NCI-H446 treated with DMSO at 0.1 percent for 48 hours (cell line): ENCODE data around the gene HINFP.
"Not testable (repeated sequence)": the region's sequence is repeated elsewhere in the genome, so short reads cannot be mapped to it uniquely, and the experiment has no call there.

ENCODE experiments used
- DNase-seq: peaks from one replicate; lab custom pipeline; 2025; lab: John Stamatoyannopoulos, UW

HINFP gene

DNA sequence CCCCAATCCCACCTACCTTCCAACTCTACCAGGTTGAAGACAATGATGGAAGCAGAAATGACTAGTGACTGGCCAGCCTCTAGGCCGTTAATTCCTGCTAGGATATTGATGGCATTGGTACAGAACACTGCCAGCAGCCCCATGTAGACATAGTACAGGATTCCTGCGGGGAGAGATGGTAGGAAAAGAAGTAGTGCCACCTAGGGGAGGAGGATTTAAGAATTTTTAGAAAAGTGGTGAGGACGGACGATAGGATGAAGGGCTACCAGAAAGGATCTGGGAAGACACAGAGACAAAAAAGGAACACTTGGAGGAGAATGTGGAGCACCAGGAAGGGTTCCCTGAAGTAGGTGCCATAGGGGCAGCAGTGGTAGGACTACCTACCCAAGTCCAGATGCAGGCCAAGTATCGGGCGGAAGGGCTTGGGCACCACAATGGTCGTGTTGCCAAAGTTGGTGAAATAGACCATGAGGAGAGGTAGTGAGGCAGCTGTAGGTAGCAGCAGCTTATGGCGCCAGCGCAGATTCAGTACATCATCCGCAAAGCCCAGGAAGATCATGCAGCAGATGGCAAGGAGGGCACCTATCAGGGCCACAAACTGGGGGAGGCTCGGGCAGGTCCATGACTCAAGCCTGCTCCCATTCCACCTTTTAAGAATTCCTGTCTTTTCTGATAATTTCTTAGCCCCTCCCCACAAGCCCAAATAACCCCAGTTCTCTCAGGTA is 21.0 kb upstream of the HINFP start:
- peak; percentile 55 for DNase-seq

DNA sequence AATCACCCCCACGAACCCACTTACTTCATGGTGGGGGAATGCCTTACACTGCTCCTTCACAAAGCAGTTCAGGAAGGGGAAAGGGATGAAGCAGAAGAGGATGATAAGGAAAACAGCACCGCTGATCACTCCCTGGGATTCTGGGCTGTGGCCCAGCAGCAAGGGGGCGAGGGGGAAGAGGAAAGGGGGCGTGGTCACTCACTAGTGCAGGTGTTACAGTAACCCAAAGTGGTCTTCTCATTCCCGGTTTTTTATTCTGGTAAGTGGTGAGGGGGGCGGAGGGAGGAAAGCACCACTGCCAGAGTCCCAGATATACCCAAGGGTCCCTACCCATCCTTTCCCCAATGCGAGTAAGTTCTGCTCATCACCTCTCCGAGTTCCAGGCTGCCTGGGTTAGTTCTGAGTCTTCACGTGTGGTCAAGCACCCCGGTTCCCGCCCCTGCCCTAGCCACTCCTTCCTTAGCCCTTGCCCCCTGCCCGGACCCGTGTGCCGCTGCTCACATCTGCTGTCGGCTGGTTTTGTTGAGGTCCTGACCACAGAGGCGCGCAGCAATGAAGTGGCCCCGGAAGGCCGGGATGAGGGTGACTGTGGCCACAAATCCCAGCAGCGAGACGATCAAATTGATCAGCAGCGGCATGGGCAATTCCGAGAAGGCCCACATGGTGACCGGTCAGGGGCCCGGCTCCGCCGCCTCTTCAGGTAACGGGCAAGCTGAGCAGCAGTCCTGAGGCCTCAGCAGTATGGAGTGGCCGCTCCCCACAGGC is 20.2 kb upstream of the HINFP start:
- DNase-seq: no peak

DNA sequence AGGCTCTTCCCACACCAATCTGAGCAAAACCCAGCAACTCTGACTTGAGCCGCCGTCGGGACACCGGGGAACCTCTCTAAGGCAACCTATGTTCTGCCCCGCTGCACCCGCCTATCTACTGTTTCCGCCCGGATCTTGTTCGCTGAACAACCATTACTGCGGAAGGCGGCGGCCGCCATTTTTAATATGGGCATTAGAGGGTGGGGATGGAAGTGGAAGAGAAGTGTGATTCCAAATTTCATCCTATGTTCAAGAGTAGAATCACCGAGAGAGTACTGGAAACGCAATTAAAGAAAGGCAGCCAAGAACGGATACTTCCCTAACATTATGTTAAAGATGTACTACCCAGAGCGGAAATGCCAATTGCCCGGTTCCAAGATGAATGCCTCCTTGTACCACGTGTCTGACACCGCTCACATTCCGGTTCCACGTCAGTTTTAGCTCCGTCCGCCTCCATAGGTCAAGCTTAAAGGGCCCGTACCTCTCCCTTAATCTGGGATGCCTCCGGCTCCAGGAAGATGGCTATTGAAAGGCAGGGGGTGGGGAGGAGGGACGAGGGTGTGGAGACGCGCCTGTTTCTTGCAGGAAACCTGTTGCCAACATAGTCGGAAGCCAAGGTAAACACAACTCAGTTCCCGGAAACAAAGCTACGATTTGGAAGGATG is 19.5 kb upstream of the HINFP start, which contains the start of gene DPAGT1:
Gene DPAGT1 (minus strand): TSS at position 95 of the 665 bp plus-strand sequence. CDS start 198 bp downstream, outside the sequence.
- peak; percentile 97 for DNase-seq

DNA sequence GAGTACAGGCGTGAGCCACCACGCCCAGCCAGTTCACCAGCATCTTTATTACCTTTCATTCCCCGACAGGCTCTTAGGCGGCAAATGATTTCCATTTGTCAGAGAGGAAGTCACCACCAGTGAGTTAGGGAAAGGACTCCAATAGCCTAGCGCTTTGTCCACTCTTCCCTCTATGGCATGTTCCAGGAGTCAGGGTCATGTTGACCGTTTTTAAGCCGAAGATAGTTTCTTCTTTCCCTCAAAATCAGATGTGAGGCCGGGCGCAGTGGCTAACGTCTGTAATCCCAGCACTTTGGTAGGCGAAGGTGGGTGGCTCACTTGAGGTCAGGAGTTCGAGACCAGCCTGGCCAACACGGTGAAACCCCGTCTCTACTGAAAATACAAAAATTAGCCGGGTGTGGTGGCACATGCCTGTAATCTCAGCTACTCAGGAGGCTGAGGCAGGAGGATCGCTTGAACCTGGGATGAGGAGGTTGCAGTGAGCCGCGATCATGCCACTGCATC is 18.2 kb upstream of the HINFP start:
- not testable (repeated sequence) for DNase-seq

DNA sequence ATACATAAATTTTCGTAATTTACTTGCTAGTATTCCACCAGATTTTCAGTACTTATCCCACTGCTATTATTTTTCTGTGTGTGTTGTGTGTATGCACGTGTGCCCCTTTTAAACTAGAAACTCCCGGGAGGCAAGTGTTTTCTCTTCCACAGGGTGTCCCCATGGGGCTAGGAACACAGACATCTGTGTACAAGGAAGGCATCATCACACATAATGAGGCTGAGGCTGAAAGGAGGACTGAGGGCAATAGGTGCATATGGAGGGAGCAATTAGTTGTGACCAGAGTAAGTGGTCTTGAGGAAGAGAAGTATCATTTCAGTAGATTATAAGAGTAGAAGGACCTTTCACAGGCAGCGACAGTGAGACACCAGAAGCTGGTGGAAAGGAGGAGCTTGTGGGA is 17.6 kb upstream of the HINFP start:
- DNase-seq: no peak

DNA sequence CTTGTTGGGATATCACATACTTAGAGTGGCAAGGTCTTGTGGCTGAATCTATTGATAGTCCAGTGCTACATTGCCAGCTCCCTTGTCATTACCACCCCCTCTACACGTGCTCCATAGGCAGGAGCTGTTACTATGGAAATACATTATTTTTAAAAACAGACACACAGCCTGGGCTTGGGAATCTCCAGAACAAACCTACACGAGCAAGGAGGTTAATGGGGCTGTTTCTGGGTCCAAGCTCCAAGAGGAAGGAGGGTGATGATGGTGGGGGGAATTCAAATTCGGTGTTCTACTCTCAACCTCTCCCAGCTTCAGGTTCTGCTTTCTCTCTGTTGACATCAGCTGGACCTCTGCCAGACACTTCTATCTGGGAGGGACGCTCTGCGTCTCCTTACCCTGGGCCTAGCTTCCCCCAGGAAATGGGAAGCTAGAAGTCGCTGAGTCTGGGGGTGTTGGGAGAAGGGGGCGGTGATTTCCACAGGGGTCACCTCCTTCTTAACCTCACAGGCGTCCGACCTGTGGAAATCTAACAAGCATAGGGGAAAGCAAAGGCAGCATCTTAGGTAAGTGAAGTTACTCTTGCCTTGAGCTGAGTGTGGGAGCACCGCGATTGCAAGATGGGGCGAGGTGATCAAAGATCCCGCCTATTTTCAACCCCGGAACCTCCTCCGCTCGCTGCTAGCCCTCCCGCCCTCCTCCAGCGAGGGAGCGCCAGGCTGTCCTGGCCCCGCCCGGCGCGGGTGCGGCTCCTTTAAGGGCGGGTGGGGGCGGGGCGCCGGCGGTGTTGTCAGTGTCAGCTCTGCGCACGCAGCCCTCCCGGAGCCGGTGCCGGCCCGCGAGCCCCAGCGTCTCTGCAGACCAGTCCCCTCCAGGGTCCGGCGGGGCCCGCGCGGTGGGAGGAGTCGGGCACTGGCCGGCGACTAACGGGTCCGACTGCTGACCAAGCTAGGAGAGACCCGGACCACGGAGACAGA is 14.5 kb upstream of the HINFP start, which contains the start of gene C2CD2L:
Gene C2CD2L (plus strand): TSS at position 781 of the 974 bp plus-strand sequence. CDS start 398 bp downstream, outside the sequence.
- peak; percentile 74 for DNase-seq

DNA sequence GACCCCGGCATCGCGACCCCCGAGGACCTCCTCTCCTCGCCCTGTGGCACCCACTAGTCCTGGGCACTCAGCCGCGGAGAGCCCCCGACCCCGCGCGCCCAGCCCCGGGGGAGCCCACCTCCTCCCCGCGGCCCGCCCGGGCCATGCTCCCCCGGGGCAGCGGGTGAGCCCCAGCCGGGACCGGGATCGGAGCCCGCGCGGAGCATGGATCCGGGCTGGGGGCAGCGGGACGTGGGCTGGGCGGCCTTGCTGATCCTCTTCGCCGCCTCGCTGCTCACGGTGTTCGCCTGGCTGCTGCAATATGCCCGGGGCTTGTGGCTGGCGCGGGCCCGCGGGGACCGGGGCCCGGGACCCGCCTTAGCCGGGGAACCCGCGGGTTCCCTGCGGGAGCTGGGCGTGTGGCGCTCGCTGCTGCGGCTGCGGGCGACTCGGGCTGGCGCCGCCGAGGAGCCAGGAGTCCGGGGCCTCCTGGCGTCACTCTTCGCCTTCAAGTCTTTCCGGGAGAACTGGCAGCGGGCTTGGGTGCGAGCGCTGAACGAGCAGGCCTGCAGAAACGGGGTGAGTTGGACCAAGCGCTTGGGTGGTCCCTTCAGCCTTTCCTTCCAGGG is 13.7 kb upstream of the HINFP start:
- no peak for DNase-seq

DNA sequence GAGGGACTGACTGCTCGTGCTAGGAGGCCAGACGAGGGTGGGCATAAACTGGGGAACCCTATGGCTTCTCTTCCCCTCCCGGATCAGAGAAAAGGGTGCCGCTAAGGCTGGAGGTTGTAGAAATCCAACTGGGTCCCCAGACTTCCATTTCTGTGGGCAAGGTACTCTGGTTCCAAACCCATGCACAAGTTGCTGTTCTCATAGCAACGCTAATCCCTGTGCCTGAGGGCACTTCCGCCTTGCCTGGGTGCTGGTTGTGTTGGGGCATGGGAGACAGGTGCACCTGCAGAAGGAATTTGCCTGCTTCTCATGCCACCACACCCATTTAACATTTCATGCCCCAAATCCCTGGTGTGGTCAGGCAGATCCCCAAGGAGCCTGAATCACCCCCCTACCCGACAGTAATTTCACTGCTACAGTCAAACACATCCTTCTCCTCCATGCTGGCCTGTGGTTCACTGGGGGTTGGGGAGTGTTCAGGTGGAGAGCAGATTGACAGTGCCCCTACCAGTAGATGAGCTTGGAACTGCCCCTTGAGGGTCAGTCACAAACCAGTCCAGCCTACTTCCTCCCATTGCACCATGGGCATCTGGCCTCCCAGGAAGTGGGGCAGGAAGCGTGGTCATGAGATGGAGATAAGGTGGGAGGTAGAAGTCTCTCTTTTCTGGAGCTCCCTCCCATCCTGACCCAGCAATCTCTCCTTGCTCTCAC is 13.1 kb upstream of the HINFP start:
- DNase-seq: no peak

DNA sequence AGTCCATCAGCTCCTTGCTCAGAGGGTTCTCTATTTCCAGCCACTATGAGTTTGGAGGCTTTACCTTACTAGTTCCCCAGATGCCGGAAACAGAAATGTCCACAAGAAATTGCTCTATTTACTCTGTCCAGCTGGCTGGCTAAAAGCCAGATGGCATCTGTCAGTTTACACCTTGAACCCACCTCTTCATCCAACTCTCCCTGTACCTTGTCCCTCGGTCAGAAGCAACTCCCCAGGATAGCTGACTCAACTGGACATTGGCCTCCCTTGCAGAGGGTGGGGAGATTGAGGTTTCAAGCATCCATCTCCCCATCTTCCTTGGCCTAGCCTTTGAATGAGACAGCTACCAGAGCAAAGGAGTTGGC is 12.5 kb upstream of the HINFP start:
- DNase-seq: no peak

DNA sequence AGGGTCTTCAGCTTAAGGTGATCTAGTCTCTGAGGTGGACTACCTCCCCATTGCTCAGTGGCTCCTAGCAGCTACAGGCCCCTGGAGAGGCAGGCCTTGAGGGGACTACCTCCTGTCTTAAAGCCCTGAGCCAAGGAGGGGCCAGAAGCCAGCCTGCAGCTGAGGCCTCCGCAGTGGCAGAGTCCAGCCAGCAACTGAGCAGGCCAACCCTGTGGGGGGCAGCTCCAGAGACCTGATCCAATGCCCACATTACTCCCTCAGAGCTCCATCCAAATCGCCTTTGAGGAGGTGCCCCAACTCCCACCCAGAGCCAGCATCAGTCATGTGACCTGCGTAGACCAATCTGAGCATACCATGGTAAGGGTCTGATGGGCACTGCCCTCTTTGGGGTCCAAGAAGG is 11.5 kb upstream of the HINFP start:
- DNase-seq: no peak

DNA sequence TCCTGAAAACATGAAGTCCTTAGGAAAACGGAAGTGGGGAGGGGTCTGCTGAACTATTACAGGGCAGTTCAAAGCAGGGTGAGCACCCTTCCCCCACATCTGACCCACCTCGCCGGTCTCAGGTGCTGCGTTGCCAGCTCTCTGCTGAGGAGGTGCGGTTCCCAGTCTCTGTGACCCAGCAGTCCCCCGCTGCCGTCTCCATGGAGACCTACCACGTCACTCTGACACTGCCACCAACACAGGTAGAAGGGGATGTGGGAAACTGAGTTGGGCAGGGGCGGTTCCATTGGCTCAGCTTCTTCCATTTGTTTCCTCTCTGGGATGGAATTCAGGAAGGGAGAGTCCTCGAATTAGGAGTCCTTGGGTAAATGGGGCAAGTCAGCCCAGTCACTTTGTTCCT is 10.9 kb upstream of the HINFP start:
- no peak for DNase-seq

DNA sequence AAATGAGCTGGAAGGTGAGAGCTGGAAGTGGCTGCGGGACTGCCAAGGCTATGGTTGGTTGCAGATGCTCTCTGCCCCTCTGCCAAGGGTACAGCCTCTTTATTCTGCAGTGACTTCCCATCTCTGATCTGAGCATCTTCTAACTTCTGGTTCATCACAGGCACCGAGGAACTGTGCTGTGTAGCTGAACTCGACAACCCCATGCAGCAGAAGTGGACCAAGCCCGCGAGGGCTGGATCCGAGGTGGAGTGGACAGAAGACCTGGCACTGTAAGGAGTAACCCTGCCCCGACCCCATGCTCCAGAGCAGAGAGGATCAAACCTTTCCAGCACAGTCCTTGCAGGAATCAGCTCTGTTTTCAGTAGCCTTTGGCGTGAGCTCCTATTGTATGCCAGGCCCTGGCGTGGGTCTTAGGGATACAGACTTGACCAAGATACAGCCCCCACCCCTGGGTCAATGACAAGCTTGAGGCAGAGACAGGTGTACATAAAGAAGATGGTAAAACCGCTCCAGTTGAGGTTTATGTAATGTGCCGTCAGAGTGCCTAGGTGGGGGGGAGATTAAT is 9.9 kb upstream of the HINFP start:
- no peak for DNase-seq

DNA sequence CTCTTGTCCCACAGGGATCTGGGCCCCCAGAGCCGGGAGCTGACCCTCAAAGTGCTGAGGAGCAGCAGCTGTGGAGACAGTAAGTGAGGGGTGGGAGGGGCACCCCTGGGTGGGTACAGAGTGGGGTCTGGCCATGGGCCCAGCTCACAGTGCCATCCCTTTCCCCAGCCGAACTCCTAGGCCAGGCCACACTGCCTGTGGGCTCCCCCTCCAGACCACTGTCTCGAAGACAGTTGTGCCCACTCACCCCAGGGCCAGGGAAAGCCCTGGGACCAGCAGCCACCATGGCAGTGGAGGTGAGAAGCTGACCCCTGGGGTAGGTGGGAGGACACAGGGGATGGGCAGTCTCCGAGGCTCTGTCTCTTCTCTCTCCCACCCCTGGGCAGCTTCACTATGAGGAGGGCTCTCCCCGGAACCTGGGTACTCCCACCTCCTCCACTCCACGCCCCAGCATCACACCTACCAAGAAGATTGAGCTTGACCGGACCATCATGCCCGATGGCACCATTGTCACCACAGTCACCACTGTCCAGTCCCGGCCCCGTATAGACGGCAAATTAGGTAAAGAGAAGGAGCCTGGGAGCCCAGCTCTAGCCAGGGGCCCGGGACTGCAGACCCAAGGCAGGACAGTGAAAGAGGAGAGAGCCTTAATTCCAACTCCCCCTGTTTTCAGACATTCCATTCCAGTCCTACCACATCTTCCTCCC is 8.9 kb upstream of the HINFP start:
- no peak for DNase-seq

DNA sequence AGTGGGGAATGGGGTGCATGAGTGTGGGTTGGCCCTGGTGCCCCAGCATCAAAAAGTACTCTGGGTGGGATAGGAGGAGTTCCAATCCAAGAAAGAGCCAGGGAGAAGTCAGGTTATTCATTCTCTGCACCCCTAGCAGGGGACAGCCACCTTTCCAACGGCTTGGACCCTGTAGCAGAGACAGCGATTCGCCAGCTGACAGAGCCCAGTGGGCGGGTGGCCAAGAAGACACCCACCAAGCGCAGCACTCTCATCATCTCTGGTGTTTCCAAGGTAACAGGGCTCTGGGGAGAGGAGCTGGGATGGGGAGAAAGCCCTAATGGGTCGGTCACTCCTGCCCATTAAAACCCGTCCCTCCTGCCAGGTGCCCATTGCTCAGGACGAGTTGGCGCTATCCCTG is 7.7 kb upstream of the HINFP start:
- DNase-seq: no peak

DNA sequence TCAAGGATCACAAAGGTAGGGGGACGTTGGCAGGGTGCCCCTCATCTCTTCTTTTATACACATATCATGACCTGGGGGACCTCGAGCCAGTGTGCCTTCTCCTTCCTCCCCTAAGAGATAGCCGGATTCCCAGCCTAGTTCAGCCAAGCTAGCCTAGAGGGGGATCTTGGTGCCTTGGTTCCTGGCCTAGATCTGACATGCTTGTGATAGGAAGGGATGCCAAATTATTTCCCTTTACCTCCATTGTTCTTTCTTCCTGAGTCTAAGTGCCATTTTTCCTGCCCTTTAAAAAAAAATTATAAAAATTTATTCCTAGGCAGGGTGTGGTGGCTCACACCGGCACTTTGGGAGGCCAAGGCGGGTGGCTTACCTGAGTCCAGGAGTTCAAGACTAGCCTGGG is 7.0 kb upstream of the HINFP start:
- DNase-seq: no peak

DNA sequence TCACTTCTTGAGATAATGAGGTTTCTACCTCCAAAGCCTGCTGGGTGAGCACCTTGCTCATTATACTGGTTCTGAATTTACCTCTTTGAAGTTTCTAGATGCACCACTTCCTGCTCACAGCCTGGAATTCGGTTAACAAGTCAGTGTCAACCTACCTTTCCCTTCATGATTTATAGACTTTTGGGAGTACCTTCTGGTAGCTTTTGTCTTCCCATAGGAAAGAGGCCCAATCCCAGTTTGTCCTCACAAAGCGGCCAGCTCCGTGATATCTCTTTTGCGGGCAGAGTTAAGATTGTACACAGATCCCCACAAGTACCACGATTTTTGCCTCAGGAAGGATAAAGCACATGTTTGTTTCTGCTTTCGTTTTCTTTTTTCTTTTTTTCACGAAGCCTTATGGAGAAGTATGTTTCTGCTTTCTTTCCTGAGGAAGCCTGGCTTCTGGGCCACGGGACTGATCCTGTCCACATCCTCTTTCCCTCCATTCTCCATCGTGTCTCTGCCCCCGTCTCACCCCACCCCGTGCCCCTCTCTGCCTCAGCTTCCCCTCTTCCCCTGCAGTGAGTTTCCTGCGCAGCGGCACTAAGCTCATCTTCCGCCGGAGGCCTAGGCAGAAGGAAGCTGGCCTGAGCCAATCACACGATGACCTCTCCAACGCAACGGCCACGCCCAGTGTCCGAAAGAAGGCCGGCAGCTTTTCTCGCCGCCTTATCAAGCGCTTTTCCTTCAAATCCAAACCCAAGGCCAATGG is 5.7 kb upstream of the HINFP start:
- DNase-seq: no peak

DNA sequence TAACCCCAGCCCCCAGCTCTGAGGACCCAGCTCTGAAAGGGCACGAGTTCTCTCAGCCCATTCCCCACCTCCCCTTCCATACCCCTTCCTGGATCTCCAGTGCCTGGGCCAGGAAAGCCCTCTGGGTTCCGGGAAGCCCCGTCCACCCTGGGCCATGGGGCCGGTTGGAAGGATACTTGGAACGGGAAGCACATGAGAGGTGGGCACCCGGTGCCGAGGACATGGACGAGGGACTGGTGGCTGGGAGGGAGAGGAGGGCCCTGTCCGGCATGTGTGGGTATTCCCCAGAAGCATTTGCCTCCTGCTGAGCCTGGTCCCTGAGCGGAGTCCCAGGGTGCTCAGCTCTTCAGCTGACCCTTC is 5.2 kb upstream of the HINFP start:
- DNase-seq: no peak

DNA sequence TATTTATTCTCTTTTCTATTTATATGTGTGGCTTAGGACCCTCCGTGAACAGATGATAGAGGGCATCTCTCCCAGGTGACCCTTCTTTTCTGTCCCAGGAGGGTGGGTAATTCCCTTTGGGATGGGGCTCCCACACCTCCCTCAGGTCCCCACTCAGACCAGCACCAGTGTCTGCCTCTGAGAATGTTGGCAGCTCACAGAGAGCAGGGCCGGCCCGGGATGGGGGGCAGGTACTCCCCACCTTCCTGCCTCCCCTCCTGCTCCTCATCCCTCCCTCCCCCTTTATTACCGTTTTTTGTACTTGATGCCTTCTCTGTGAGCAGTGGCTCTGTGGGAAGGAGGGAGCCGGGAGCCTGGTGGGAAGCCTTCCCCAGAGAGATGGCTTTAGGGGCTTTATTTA is 4.8 kb upstream of the HINFP start:
- DNase-seq: no peak
